ENCODE measurements around the gene CDT1.

CDT1 gene

GRCh38 chr16:88815901-88816589, 12.5 kb downstream of the CDT1 start:
- H3K27ac ChIP-seq = no peak overlapping the region
- TF ChIP-seq CTCF (conservative IDR thresholded peaks at IDR 0.05) = peak; percentile 71

DNA sequence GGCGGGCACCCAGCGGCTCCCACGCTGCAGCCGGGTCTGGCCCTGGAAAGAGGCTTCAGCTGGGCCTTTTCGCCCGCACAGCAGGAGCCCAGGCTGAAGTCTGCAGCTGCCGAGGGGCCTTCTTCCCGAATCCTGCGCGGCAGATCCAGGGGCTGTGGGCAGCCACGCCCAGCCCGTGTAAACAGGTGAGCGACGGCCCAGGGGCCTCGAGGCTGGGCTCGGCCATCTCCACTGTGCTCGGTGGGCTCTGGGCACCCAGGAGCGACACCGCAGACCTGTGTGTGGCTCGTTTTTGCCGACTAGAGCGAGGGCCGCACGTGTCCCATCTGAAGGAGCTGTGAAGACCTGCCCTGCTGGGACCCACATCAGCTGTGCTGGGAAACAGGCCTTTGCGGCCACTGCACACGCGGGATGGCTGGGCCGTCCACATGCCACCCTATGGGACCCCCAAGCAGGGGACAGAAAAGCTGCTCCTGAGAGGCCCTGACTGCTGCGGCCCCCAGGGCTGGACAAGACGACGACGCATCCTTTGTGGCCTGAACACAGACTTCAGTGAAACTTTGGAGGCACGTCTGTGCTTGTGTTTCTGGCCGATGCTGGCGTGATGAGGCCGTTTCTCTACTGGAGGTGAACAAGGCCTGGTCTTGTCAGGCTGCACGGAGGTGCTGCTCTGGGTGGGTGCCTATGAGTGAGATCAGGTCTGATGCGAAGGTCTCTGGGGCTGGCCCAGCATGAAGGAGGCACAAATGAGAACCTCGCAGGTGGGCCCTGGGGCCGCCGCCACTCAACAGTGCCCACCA, 13.3 kb downstream of the CDT1 start:
- no peak overlapping the region for H3K27ac ChIP-seq
- TF ChIP-seq CTCF (conservative IDR thresholded peaks at IDR 0.05) = no peak

- no peak for TF ChIP-seq CTCF (conservative IDR thresholded peaks at IDR 0.05)
- H3K27ac ChIP-seq = no peak overlapping the region
These were observed 14.4 kb downstream of the CDT1 start for GRCh38 chr16:88817785-88818574.

DNA sequence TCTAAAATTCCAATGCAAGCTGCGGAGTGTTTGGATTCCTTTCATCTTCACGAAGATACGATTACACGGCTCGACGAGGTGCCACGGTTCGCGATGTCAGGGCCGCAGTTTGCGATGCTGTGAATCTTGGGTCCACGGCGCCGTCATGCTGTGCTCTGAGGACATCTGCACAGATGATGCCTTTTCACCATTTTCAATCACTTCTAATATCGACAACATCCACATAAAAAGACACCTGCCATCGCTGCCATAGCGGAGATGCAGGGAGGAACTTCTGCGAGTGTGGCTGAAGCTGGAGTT, 14.9 kb downstream of the CDT1 start:
- TF ChIP-seq CTCF (conservative IDR thresholded peaks at IDR 0.05) = no peak
- H3K27ac ChIP-seq = no peak overlapping the region

DNA sequence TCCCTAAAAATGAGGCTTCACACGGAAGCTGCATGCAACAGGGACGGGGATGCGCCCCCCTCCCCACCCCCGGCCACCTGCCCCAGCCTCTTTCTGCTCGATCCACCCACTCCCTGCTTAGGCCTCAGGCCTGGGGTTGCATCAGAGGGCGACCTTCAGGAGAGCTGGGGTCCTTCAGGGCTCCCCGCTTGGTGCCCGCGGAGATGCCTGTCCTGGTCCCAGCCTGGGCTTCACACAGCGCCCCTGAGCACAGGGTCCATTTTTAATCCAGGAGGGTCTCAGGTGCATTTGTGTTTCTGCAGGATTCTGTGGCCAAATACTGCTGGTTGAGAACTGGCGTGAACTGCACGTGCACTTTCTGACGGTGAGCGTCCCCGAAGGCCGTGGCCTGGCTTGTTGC, 15.5 kb downstream of the CDT1 start:
- no peak for TF ChIP-seq CTCF (conservative IDR thresholded peaks at IDR 0.05)
- H3K27ac ChIP-seq = no peak overlapping the region

- no peak for TF ChIP-seq CTCF (conservative IDR thresholded peaks at IDR 0.05)
These were observed 16.9 kb downstream of the CDT1 start for GRCh38 chr16:88820385-88821025.

More at GRCh38 chr16:88820385-88821025, 16.9 kb downstream of the CDT1 start:
- no peak overlapping the region for H3K27ac ChIP-seq
